Stimulated activated CD4-positive, alpha-beta T cell treated with anti-CD3 and anti-CD28 coated beads, Interleukin-4, amount 100 ng/mL, for 4 hours (primary cell): ENCODE results near the gene HSPA4L.

Experiments
- DNase-seq, 2 experiments: peaks; one replicate each; pipeline ENCODE4 v3.0.0-alpha.2; 2020

Gene HSPA4L

GRCh38 chr4:127783955-127784770 lies 2.0 kb downstream of the HSPA4L start:
- DNase-seq: no peak

- no peak for DNase-seq
Observed at GRCh38 chr4:127788517-127788916, 6.4 kb downstream of the HSPA4L start.

GRCh38 chr4:127791391-127791790 lies 9.3 kb downstream of the HSPA4L start:
- DNase-seq: no peak

GRCh38 chr4:127793528-127793927 lies 11.4 kb downstream of the HSPA4L start:
- DNase-seq: no peak

- DNase-seq: no peak
Observed at GRCh38 chr4:127799711-127800110, 17.6 kb downstream of the HSPA4L start.

GRCh38 chr4:127809173-127809800 lies 27.2 kb downstream of the HSPA4L start:
- DNase-seq: no peak

- no peak for DNase-seq
Observed at GRCh38 chr4:127810551-127810950, 28.4 kb downstream of the HSPA4L start.

GRCh38 chr4:127822430-127822829 lies 40.3 kb downstream of the HSPA4L start:
- DNase-seq: no peak

- no peak for DNase-seq
Observed at GRCh38 chr4:127828121-127828520, 46.0 kb downstream of the HSPA4L start.

GRCh38 chr4:127829014-127829413 lies 46.9 kb downstream of the HSPA4L start:
- no peak for DNase-seq

- no peak for DNase-seq
Observed at GRCh38 chr4:127832585-127832984, 50.5 kb downstream of the HSPA4L start.

GRCh38 chr4:127843704-127844600 lies 61.8 kb downstream of the HSPA4L start:
- no peak for DNase-seq

GRCh38 chr4:127844601-127845116 lies 62.5 kb downstream of the HSPA4L start:
- DNase-seq: no peak

GRCh38 chr4:127846061-127846460 lies 63.9 kb downstream of the HSPA4L start:
- DNase-seq: no peak

GRCh38 chr4:127846765-127847164 lies 64.6 kb downstream of the HSPA4L start:
- DNase-seq: no peak

GRCh38 chr4:127849505-127850234 lies 67.5 kb downstream of the HSPA4L start:
- no peak for DNase-seq

GRCh38 chr4:127852661-127853060 lies 70.5 kb downstream of the HSPA4L start:
- DNase-seq: no peak

- no peak for DNase-seq
Observed at GRCh38 chr4:127856196-127856812, 74.2 kb downstream of the HSPA4L start.

- DNase-seq: no peak
Observed at GRCh38 chr4:127856813-127857447, 74.8 kb downstream of the HSPA4L start.

GRCh38 chr4:127857641-127858040 lies 75.5 kb downstream of the HSPA4L start:
- DNase-seq: no peak

- no peak for DNase-seq
Observed at GRCh38 chr4:127868196-127868595, 86.1 kb downstream of the HSPA4L start.

GRCh38 chr4:127870281-127870680 lies 88.2 kb downstream of the HSPA4L start:
- no peak for DNase-seq
